Trophoblast cell (in vitro differentiated cells and primary cell): ENCODE measurements around the gene NTNG1.

Experiments used
- DNase-seq, 2 donors: peaks; one replicate each; pipeline ENCODE4 v3.0.0-alpha.2; 2016
- H2AFZ ChIP-seq: 2 replicates; pipeline ENCODE4 v1.6.1; 2013; ENCODE audit warnings: low read length, moderate library complexity, mild to moderate bottlenecking; ENCODE audit not compliant: insufficient read depth, poor library complexity
- H2AK5ac ChIP-seq: 2 replicates; pipeline ENCODE4 v1.6.1; 2013; ENCODE audit warnings: mild to moderate bottlenecking, low read length
- H2BK120ac ChIP-seq: 2 replicates; pipeline ENCODE4 v1.6.1; 2013; ENCODE audit warnings: low read length, mild to moderate bottlenecking, moderate library complexity; ENCODE audit not compliant: insufficient read depth, poor library complexity
- H2BK12ac ChIP-seq: 2 replicates; pipeline ENCODE4 v1.6.1; 2013; ENCODE audit warnings: mild to moderate bottlenecking, low read length, moderate library complexity
- H2BK5ac ChIP-seq: 2 replicates; pipeline ENCODE4 v1.6.1; 2013; ENCODE audit warnings: low read length, low read depth, moderate library complexity, mild to moderate bottlenecking; ENCODE audit not compliant: poor library complexity
- H3K14ac ChIP-seq: 2 replicates; pipeline ENCODE4 v1.6.1; 2013; ENCODE audit warnings: mild to moderate bottlenecking, low read length
- H3K18ac ChIP-seq: 2 replicates; pipeline ENCODE4 v1.6.1; 2013; ENCODE audit warnings: mild to moderate bottlenecking, low read length
- H3K23ac ChIP-seq: 2 replicates; pipeline ENCODE4 v1.6.1; 2013; ENCODE audit warnings: low read length
- H3K27ac ChIP-seq: 2 replicates; pipeline ENCODE4 v1.5.1; 2013; ENCODE audit warnings: low read depth, mild to moderate bottlenecking, inconsistent platforms, low read length, moderate library complexity
- H3K27me3 ChIP-seq: 2 replicates; pipeline ENCODE4 v1.6.1; 2013; ENCODE audit warnings: inconsistent platforms, mild to moderate bottlenecking, low read length, moderate library complexity; ENCODE audit not compliant: insufficient read depth
- H3K36me3 ChIP-seq, 2 experiments: 1 replicate in 1 of 2; 2 replicates in 1 of 2; pipeline ENCODE4 v1.6.1; 2013; ENCODE audit warnings: low read length in 2 of 2, mild to moderate bottlenecking in 2 of 2, moderate library complexity in 1 of 2; ENCODE audit not compliant: insufficient read depth in 2 of 2, control insufficient read depth in 1 of 2
- H3K4ac ChIP-seq: 2 replicates; pipeline ENCODE4 v1.6.1; 2013; ENCODE audit warnings: low read depth, mild to moderate bottlenecking, low read length, moderate library complexity
- H3K4me1 ChIP-seq, 2 experiments: 1 replicate in 1 of 2; 2 replicates in 1 of 2; pipeline ENCODE4 v1.6.1; 2013; ENCODE audit warnings: low read length in 2 of 2, mild to moderate bottlenecking in 2 of 2, moderate library complexity in 1 of 2; ENCODE audit not compliant: insufficient read depth in 2 of 2, control insufficient read depth in 1 of 2
- H3K4me2 ChIP-seq: 2 replicates; pipeline ENCODE4 v1.6.1; 2013; ENCODE audit warnings: inconsistent platforms, mild to moderate bottlenecking, low read length, moderate library complexity
- H3K4me3 ChIP-seq: 2 replicates; pipeline ENCODE4 v1.5.1; 2013; ENCODE audit warnings: mild to moderate bottlenecking, low read depth, low read length, inconsistent platforms
- H3K79me1 ChIP-seq: one replicate; pipeline ENCODE4 v1.6.1; 2013; ENCODE audit warnings: low read length
- H3K79me2 ChIP-seq: 2 replicates; pipeline ENCODE4 v1.6.1; 2013; ENCODE audit warnings: low read length, mild to moderate bottlenecking; ENCODE audit not compliant: control insufficient read depth, insufficient read depth, poor library complexity
- H3K9ac ChIP-seq: 2 replicates; pipeline ENCODE4 v1.6.1; 2013; ENCODE audit warnings: mild to moderate bottlenecking, low read length
- H3K9me3 ChIP-seq: 2 replicates; pipeline ENCODE4 v1.6.1; 2013; ENCODE audit warnings: low read depth, mild to moderate bottlenecking, control low read depth, inconsistent platforms, low read length; ENCODE audit not compliant: insufficient read depth
- H4K12ac ChIP-seq: 2 replicates; pipeline ENCODE4 v1.6.1; 2013; ENCODE audit warnings: low read depth, mild to moderate bottlenecking, low read length, moderate library complexity
- H4K8ac ChIP-seq: 2 replicates; pipeline ENCODE4 v1.6.1; 2013; ENCODE audit warnings: low read depth, mild to moderate bottlenecking, low read length, moderate library complexity
- H4K91ac ChIP-seq: one replicate; pipeline ENCODE4 v1.6.1; 2013; ENCODE audit warnings: low read depth, mild to moderate bottlenecking, low read length, moderate library complexity
- WGBS: extraction: QIAGEN DNeasy Blood & Tissue Kit; methylation state at CpG from one replicate; pipeline ENCODE4 v1.1.7; 2013; ENCODE audit warnings: missing lambda C conversion rate; ENCODE audit not compliant: insufficient read length, insufficient coverage; ENCODE audit errors: extremely low coverage; 5-methylcytosine and 5-hydroxymethylcytosine counted together

Gene NTNG1

DNA sequence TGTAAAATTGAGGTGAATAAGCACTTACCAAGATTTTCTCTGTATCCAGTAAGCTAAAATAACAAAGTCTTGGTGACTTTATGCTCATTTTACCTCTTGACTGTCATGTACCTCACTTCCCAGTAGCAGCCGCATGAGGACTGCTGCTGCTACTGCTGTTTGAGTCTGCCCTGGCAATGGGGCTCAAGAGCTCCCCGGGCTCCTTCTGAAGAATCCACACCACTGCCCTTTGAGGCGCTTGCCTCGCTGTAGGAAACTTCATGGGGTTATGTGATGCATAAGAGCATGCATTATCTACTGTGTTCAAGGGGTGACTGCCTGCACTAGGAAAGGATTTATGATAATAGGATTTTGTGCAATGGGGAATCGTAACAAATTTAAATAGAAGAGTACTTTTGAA is 113.5 kb downstream of the NTNG1 start:
- Histone ChIP-seq H3K27me3 (no peaks in the 10 kb centered on the region), H3K4me3 (no peak overlapping the region), H2BK120ac (no peak overlapping the region), H3K4me2 (no peak overlapping the region), H3K9me3 (no peaks in the 10 kb centered on the region), H2BK5ac (no peak overlapping the region), H3K36me3 (no peaks in the 10 kb centered on the region), H3K9ac (no peak overlapping the region), H3K23ac (no peak overlapping the region), H3K14ac (no peak overlapping the region), H2AFZ (no peak overlapping the region), H4K8ac (no peak overlapping the region), H3K18ac (no peak overlapping the region), H3K4me1 (peaks cover 0 to 4% of the 10 kb centered on the region in 2 experiments), H3K79me2 (no peaks in the 10 kb centered on the region), H4K12ac (no peak overlapping the region), H3K79me1 (no peaks in the 10 kb centered on the region), H2AK5ac (no peak overlapping the region), H4K91ac (peak overlapping the region; percentile 35), H3K27ac (no peak overlapping the region), H3K4ac (no peak overlapping the region), H2BK12ac (peak overlapping the region; percentile 58)
- 100% methylated on average over 1 of the region's 5 CpGs for WGBS
- no peak for DNase-seq

DNA sequence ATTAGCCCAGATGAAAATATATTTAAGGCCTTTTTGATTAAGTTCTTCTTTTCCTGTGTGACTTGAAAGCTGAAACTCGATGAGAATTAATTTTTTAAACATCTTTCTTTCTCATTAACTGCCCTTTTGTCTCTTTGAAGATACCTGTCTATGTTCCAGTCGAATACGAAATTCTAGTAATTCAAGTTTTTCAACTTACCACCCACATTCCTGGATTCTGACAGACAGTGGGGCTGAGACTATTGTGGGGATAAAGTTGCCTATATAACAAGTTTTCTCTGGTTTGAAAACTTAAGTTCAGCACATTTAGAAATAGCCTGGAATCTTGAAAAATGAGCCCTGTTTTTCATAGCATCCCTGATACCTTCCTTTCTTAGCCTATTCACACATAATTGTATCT is 114.6 kb downstream of the NTNG1 start:
- no peak overlapping the region for H3K4ac ChIP-seq
- no peak overlapping the region for H4K12ac ChIP-seq
- H3K79me2 ChIP-seq, result no peaks in the 10 kb centered on the region
- no peak overlapping the region for H4K91ac ChIP-seq
- no CpG with 5 or more reads among the region's 3 CpGs for WGBS
- no peak overlapping the region for H2BK120ac ChIP-seq
- no peak overlapping the region for H3K14ac ChIP-seq
- no peaks in the 10 kb centered on the region for H3K27me3 ChIP-seq
- DNase-seq, result peak in 1 of 2 donors; percentile 45
- H2BK5ac ChIP-seq, result no peak overlapping the region
- no peaks in the 10 kb centered on the region for H3K79me1 ChIP-seq
- no peak overlapping the region for H2AK5ac ChIP-seq
- H3K36me3 ChIP-seq, result no peaks in the 10 kb centered on the region
- H3K4me3 ChIP-seq, result no peak overlapping the region
- no peak overlapping the region for H3K4me2 ChIP-seq
- no peak overlapping the region for H2BK12ac ChIP-seq
- no peak overlapping the region for H3K27ac ChIP-seq
- no peaks in the 10 kb centered on the region for H3K9me3 ChIP-seq
- no peak overlapping the region for H3K9ac ChIP-seq
- peaks cover 0 to 4% of the 10 kb centered on the region in 2 experiments for H3K4me1 ChIP-seq
- no peak overlapping the region for H3K23ac ChIP-seq
- H3K18ac ChIP-seq, result no peak overlapping the region
- H2AFZ ChIP-seq, result no peak overlapping the region
- no peak overlapping the region for H4K8ac ChIP-seq

DNA sequence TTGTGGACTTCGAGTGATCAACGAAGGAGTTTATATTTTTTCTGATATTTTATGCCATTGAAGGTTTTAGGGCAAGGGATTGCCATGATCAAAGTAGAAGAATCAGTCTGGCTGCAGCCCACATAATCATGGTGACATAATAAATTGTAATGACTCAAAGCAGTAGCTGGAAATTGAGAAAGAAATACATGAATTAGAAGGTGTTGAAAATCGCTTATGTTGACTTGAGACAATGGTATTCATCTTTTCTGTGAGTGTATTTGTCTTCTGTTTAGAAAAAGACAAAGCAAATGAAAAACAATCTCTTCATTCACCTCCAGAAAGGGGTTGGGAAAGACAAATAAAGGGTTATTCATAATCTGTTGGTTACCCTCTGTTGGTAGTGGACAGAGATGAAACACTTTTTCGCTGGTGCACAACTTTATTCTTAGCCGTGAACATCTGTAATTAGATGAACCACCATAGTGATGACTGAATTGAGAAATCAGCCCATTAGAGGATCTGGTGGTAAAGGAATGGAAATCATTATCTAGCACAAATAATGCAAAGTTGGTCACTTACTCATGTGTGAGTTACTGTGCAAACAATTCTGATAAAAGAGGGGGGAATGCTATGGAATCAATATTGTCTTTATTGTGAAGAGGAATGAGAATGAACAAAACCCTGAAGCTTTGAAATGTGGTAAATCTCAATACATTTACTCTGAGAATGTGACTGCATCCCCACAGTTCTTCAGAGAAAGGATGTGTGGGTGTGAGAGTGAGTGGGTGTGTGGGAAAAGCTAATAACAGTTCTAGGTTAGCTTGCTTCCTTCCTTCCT is 121.8 kb downstream of the NTNG1 start:
- Histone ChIP-seq H3K27ac (no peak overlapping the region), H4K8ac (no peak overlapping the region), H3K36me3 (no peaks in the 10 kb centered on the region), H3K4me1 (no peaks in the 10 kb centered on the region), H3K4ac (no peak overlapping the region), H4K12ac (no peak overlapping the region), H3K4me3 (no peak overlapping the region), H2AFZ (no peak overlapping the region), H2BK5ac (no peak overlapping the region), H3K14ac (no peak overlapping the region), H3K18ac (no peak overlapping the region), H3K79me2 (no peaks in the 10 kb centered on the region), H3K23ac (no peak overlapping the region), H3K79me1 (no peaks in the 10 kb centered on the region), H4K91ac (no peak overlapping the region), H3K9me3 (no peaks in the 10 kb centered on the region), H2AK5ac (no peak overlapping the region), H3K27me3 (no peaks in the 10 kb centered on the region), H2BK12ac (no peak overlapping the region), H3K9ac (no peak overlapping the region), H2BK120ac (no peak overlapping the region), H3K4me2 (no peak overlapping the region)
- DNase-seq, result no peak
- no CpG with 5 or more reads among the region's 5 CpGs for WGBS

DNA sequence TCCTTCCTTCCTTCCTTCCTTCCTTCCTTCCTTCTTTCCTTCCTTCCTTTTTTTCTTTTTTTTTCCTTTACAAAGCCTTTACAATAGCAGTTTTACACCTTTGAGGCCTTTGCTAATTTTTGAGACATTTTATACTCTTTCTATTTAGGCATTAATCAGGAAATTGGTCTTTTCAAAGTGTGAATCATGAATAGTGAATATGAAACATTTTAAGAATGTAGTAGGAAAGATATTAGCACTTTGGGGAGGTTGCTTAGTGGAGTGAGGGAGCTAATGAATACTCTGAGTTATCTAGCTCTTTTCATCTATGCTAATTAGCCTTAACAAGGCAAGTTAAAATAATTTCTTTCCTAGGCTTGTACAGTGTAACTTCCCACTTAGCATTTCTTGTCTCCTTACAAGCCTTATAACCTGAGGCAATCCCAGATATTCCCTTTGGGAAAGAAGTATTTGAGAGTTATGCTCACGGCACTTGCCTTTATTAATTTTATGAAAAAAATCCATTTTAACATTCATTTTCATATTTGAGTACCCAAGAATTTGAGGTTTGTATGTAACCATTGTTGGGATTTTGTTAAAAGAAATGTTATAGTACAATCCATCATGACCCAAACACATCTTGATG is 122.6 kb downstream of the NTNG1 start:
- H2BK120ac ChIP-seq, result no peak overlapping the region
- no CpG with 5 or more reads among the region's 1 CpG for WGBS
- no peaks in the 10 kb centered on the region for H3K36me3 ChIP-seq
- DNase-seq, result no peak
- no peaks in the 10 kb centered on the region for H3K79me2 ChIP-seq
- H4K12ac ChIP-seq, result no peak overlapping the region
- no peaks in the 10 kb centered on the region for H3K9me3 ChIP-seq
- no peak overlapping the region for H3K23ac ChIP-seq
- H2BK12ac ChIP-seq, result no peak overlapping the region
- H3K9ac ChIP-seq, result no peak overlapping the region
- no peak overlapping the region for H3K27ac ChIP-seq
- no peak overlapping the region for H4K91ac ChIP-seq
- H2AK5ac ChIP-seq, result no peak overlapping the region
- no peak overlapping the region for H3K4ac ChIP-seq
- no peak overlapping the region for H2AFZ ChIP-seq
- no peaks in the 10 kb centered on the region for H3K27me3 ChIP-seq
- H3K18ac ChIP-seq, result no peak overlapping the region
- H3K79me1 ChIP-seq, result no peaks in the 10 kb centered on the region
- no peaks in the 10 kb centered on the region for H3K4me1 ChIP-seq
- no peak overlapping the region for H3K14ac ChIP-seq
- no peak overlapping the region for H4K8ac ChIP-seq
- no peak overlapping the region for H2BK5ac ChIP-seq
- H3K4me3 ChIP-seq, result no peak overlapping the region
- no peak overlapping the region for H3K4me2 ChIP-seq
